Fibroblast of pulmonary artery (primary cell): ENCODE results near the gene CAMK1G.

Experiments used
- DNase-seq: peaks from one replicate; pipeline ENCODE4 v3.0.0-alpha.2; 2010; ENCODE audit warnings: low read depth
- H3K4me3 ChIP-seq: replicated peaks from 2 replicates; pipeline ENCODE4 v1.5.1; 2011; ENCODE audit warnings: low read depth, mild to moderate bottlenecking, control low read depth, low read length, moderate library complexity
- TF ChIP-seq, protein P1 (sequence below): IDR thresholded peaks from 2 replicates; pipeline ENCODE4 v1.5.1; 2011; ENCODE audit warnings: mild to moderate bottlenecking, control low read depth, low read length, inconsistent platforms; ENCODE audit errors: missing control alignments

Gene CAMK1G

GRCh38 chr1:209552406-209553264 lies 30.9 kb upstream of the CAMK1G start:
- no peak overlapping the region for H3K4me3 ChIP-seq
- TF ChIP-seq, protein P1, sequence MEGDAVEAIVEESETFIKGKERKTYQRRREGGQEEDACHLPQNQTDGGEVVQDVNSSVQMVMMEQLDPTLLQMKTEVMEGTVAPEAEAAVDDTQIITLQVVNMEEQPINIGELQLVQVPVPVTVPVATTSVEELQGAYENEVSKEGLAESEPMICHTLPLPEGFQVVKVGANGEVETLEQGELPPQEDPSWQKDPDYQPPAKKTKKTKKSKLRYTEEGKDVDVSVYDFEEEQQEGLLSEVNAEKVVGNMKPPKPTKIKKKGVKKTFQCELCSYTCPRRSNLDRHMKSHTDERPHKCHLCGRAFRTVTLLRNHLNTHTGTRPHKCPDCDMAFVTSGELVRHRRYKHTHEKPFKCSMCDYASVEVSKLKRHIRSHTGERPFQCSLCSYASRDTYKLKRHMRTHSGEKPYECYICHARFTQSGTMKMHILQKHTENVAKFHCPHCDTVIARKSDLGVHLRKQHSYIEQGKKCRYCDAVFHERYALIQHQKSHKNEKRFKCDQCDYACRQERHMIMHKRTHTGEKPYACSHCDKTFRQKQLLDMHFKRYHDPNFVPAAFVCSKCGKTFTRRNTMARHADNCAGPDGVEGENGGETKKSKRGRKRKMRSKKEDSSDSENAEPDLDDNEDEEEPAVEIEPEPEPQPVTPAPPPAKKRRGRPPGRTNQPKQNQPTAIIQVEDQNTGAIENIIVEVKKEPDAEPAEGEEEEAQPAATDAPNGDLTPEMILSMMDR, result no peak
- DNase-seq, result no peak

- DNase-seq, result no peak
- TF ChIP-seq, protein P1, result no peak
- no peak overlapping the region for H3K4me3 ChIP-seq
Measured at GRCh38 chr1:209554761-209555611, 28.5 kb upstream of the CAMK1G start.

DNA sequence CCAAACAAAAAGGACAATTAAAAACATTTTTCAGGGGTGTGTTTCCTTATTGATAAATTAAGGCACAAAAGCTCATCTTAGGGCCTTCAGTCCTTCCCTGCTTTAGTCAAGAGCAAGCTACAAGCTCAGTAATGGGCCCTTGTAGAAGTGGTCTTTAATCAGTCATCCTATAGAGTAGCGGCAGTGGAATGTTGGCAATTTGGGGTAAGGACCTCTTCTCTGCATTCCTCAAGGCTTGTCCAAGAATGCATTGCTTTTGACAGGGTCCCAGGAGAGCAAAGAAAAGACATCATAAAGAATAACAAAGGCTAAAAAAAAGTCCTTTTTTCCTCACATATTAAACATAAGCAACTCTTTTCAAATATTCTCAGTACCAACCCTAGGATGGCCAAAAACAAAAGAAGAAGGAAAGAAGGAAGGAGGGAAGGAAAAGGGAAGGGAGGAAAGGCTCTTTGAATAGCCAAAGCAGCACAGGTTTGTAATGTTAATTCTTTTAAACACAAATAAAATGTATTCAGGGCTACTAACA lies 27.3 kb upstream of the CAMK1G start:
- H3K4me3 ChIP-seq, result no peak overlapping the region
- DNase-seq, result no peak
- TF ChIP-seq, protein P1, result no peak

- H3K4me3 ChIP-seq, result no peak overlapping the region
- no peak for DNase-seq
- TF ChIP-seq, protein P1, result no peak
Measured at GRCh38 chr1:209557221-209557620, 26.3 kb upstream of the CAMK1G start.

DNA sequence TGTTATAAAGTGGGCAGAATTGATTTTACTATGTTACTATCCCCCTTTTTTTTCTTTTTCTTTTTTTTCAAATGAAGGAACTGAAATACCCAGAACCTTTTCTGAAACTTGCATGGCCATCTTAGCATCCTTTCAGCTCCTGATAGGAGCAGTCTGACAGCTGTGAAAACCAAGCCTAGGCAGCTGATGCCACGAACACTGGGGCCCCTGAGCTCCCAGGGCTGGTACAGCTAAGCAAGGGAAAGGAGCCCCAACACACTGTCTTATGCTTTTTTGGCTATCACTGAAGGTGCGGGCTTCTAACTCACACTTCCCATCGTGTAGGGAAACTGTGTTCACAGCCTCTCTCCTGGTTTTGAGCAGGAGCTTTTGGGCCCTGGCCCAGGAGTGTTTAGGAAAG lies 23.0 kb upstream of the CAMK1G start:
- no peak for DNase-seq
- TF ChIP-seq, protein P1, result no peak
- H3K4me3 ChIP-seq, result no peak overlapping the region

- H3K4me3 ChIP-seq, result no peak overlapping the region
- TF ChIP-seq, protein P1, result no peak
- no peak for DNase-seq
Measured at GRCh38 chr1:209560952-209561351, 22.6 kb upstream of the CAMK1G start.
